ENCODE measurements around the gene GNG14. TPM values are rescaled to one million over a fixed set of nuclear protein-coding genes. Genes with fewer than 3 reads are reported as not detected.

GNG14 gene
- total and polyA plus RNA-seq, 2 of the 13 experiments (the other 11 are each of a cell fraction or from before 2014, with no cell fraction given), result not detected

DNA sequence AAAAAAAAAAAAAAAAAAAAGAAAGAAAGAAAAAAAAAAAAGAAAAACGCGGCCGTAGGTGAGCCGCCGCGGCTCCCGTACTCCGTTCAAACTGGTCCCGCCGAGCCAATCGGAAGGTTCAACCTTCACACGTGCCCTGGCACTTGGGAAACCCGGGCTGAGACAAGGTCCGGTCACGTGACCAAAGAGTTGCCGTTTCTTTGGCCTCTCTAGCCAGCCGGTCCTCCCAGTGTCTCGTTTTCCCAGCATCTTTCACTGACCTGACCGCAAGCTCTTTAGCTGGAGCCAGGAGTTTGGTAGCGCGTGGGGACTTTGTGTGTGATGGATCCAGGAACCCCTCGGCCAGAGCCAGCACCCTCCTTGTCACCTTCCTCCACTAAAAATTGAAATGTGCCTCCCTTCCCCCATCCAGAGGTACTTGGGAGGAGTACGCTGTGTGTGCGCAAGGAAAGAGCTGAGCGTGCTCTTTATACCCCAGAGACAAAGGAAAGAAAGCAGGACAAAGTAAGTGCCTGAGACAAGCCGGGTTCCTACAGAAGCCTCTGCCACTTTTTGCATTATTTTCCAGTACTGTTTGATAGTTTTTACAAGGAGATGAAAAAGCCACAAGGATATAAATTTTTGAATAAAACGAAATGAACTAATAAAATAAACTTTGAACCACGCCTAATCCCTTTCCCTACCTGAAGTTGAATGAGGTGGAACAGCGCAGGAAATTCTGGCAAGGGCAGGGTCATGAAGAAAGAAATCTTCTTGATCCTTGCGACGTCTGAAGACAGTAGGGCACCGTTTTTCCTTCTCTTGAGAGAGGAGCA lies 35.0 kb downstream of the GNG14 start (continued):
- TF ChIP-seq RXRA (CRISPR knock-in tag; IDR thresholded peaks at IDR 0.05) (no peak), NR0B2 (CRISPR knock-in tag; IDR thresholded peaks at IDR 0.05) (no peak), ZNF101 (CRISPR knock-in tag; IDR thresholded peaks at IDR 0.05; ENCODE audit: borderline replicate concordance, low read depth) (no peak), FLYWCH1 (CRISPR knock-in tag; IDR thresholded peaks at IDR 0.05) (no peak), ZNF598 (CRISPR knock-in tag; IDR thresholded peaks at IDR 0.05; ENCODE audit: borderline replicate concordance) (no peak), ERF (CRISPR knock-in tag; IDR thresholded peaks at IDR 0.05) (peak; percentile 55), MATR3 (CRISPR knock-in tag; IDR thresholded peaks at IDR 0.05) (no peak), ZNF350 (CRISPR knock-in tag; IDR thresholded peaks at IDR 0.05; ENCODE audit: borderline replicate concordance, low read depth) (no peak), CHCHD3 (CRISPR knock-in tag; IDR thresholded peaks at IDR 0.05) (no peak), ZNF672 (CRISPR knock-in tag; IDR thresholded peaks at IDR 0.05) (no peak), ZNF543 (CRISPR knock-in tag; IDR thresholded peaks at IDR 0.05) (no peak; the same call in 1 of the 2 replicates), WIZ (CRISPR knock-in tag; IDR thresholded peaks at IDR 0.05) (no peak), PPARG (CRISPR knock-in tag; conservative IDR thresholded peaks at IDR 0.05) (no peak), NR2F6 (IDR thresholded peaks at IDR 0.05) (no peak; the same call in 1 of the 2 replicates), NR2F6 (CRISPR knock-in tag; IDR thresholded peaks at IDR 0.05) (peak; percentile 31; the same call in 1 of the 2 replicates), HOXA7 (CRISPR knock-in tag; IDR thresholded peaks at IDR 0.05) (no peak), ZNF552 (CRISPR knock-in tag; IDR thresholded peaks at IDR 0.05; ENCODE audit: borderline replicate concordance) (0 out of 2 replicates have a peak, but pooled peaks have one; percentile 34), ZFP91 (CRISPR knock-in tag; IDR thresholded peaks at IDR 0.05; ENCODE audit: borderline replicate concordance) (peak; percentile 49; the same call in 1 of the 2 replicates), KAT8 (CRISPR knock-in tag; IDR thresholded peaks at IDR 0.05) (peak; percentile 92), POGZ (CRISPR knock-in tag; IDR thresholded peaks at IDR 0.05) (no peak), POLR2A (IDR thresholded peaks at IDR 0.05; ENCODE audit: insufficient read depth in 1 of 2, low read depth in 2 of 2, low read length in 2 of 2) (peak; percentile 69 to 75), TOPORS (CRISPR knock-in tag; IDR thresholded peaks at IDR 0.05) (0 out of 2 replicates have a peak, but pooled peaks have one; percentile 14)
- TF ChIP-seq, protein P1, sequence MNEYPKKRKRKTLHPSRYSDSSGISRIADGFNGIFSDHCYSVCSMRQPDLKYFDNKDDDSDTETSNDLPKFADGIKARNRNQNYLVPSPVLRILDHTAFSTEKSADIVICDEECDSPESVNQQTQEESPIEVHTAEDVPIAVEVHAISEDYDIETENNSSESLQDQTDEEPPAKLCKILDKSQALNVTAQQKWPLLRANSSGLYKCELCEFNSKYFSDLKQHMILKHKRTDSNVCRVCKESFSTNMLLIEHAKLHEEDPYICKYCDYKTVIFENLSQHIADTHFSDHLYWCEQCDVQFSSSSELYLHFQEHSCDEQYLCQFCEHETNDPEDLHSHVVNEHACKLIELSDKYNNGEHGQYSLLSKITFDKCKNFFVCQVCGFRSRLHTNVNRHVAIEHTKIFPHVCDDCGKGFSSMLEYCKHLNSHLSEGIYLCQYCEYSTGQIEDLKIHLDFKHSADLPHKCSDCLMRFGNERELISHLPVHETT (CRISPR knock-in tag; conservative IDR thresholded peaks at IDR 0.05), result 0 out of 2 replicates have a peak, but pooled peaks have one; percentile 19
- TF ChIP-seq, protein P2, sequence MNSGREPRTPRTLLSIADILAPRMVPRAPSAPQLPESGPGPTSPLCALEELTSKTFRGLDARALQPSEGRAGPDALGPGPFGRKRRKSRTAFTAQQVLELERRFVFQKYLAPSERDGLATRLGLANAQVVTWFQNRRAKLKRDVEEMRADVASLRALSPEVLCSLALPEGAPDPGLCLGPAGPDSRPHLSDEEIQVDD (CRISPR knock-in tag; IDR thresholded peaks at IDR 0.05; ENCODE audit: borderline replicate concordance), result no peak
- TF ChIP-seq, protein P3, sequence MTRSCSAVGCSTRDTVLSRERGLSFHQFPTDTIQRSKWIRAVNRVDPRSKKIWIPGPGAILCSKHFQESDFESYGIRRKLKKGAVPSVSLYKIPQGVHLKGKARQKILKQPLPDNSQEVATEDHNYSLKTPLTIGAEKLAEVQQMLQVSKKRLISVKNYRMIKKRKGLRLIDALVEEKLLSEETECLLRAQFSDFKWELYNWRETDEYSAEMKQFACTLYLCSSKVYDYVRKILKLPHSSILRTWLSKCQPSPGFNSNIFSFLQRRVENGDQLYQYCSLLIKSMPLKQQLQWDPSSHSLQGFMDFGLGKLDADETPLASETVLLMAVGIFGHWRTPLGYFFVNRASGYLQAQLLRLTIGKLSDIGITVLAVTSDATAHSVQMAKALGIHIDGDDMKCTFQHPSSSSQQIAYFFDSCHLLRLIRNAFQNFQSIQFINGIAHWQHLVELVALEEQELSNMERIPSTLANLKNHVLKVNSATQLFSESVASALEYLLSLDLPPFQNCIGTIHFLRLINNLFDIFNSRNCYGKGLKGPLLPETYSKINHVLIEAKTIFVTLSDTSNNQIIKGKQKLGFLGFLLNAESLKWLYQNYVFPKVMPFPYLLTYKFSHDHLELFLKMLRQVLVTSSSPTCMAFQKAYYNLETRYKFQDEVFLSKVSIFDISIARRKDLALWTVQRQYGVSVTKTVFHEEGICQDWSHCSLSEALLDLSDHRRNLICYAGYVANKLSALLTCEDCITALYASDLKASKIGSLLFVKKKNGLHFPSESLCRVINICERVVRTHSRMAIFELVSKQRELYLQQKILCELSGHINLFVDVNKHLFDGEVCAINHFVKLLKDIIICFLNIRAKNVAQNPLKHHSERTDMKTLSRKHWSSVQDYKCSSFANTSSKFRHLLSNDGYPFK (CRISPR knock-in tag; IDR thresholded peaks at IDR 0.05; ENCODE audit: borderline replicate concordance), result no peak
